ENCODE data around the gene KCNK6.

The KCNK6 gene

DNA sequence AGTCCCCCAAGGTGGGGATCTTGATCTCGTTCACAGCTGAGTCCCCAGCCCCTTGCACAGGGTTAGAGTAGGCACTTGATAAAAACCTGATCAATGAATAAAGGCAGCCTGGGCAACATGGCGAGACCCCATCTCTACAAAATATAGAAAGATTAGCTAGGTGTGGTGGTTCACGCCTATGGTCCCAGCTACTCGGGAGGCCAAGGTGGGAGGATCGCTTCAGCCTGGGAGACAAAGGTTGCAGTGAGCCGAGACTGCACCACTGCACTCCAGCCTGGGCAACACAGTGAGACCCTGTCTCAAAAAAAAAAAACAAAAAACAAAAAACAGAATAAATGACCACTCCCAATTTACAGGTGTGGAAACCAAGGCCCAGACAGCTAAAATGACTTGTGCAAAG is 8.7 kb upstream of the KCNK6 start:
- Histone ChIP-seq H3K27me3 (ENCODE audit: insufficient read depth, low read length) (no peaks in the 10 kb centered on the region), H3K27ac (ENCODE audit: low read length) (no peak overlapping the region), H3K36me3 (ENCODE audit: insufficient read depth, low read depth, low read length) (peaks cover 11% of the 10 kb centered on the region; the same call in 1 of the 2 replicates), H3K9me3 (ENCODE audit: insufficient read depth, low read depth, low read length) (no peaks in the 10 kb centered on the region), H3K4me3 (ENCODE audit: low read length) (no peak overlapping the region), H3K4me1 (ENCODE audit: insufficient read depth, low read length) (no peaks in the 10 kb centered on the region), H3K9ac (ENCODE audit: low read depth, low read length) (no peak overlapping the region)

DNA sequence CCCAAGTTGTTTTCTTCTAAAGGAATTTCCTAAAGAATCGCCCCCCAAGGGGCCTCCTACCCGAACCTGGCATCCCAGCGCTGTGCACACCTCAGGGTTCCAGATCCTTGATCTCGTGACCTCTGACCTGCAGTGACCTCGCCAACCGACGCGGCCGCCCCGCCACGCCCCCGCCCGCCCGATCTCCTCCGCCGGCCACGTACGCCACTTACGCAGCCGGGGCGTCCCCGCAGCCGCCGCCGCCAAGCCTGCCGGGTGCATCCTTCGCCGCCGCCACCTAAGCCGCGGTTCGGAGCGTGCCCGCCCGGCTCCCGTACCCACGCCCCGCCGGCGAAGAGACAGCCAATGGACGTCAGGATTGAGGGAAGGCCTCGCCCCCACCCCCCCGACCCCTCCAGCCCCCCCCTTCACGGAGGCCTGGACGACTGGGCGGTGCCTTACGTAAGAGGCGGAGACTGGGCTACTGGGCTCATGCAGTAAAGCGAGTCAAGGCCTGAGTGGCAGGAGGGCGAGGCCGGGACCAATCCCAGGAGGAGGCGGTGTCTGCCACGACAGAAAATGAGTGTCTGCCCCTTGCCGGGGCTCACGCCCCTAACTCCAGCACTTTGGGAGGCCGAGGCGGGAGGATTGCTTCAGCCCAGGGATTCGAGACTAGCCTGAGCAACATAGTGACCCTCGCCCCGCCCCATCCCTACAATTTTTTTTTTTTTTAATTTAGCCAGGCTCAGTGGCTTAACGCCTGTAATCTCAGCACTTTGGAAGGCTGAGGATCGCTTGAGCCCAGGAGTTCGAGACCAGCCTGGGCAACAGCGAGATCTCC is 3.8 kb upstream of the KCNK6 start, which contains the start of gene YIF1B:
YIF1B (minus strand) TSS at position 291 of the 820 bp plus-strand sequence; CDS start at position 261, 30 bp downstream.
- Histone ChIP-seq H3K27me3 (ENCODE audit: insufficient read depth, low read length) (peaks cover 40% of the 10 kb centered on the region), H3K9ac (ENCODE audit: low read depth, low read length) (peak within 1 kb of the TSS; percentile 77), H3K4me3 (ENCODE audit: low read length) (peak within 1 kb of the TSS; percentile 89), H3K36me3 (ENCODE audit: insufficient read depth, low read depth, low read length) (no peaks in the 10 kb centered on the region), H3K4me1 (ENCODE audit: insufficient read depth, low read length) (peaks cover 3% of the 10 kb centered on the region; the same call in 1 of the 2 replicates), H3K27ac (ENCODE audit: low read length) (no peak within 1 kb of the TSS), H3K9me3 (ENCODE audit: insufficient read depth, low read depth, low read length) (no peaks in the 10 kb centered on the region)

DNA sequence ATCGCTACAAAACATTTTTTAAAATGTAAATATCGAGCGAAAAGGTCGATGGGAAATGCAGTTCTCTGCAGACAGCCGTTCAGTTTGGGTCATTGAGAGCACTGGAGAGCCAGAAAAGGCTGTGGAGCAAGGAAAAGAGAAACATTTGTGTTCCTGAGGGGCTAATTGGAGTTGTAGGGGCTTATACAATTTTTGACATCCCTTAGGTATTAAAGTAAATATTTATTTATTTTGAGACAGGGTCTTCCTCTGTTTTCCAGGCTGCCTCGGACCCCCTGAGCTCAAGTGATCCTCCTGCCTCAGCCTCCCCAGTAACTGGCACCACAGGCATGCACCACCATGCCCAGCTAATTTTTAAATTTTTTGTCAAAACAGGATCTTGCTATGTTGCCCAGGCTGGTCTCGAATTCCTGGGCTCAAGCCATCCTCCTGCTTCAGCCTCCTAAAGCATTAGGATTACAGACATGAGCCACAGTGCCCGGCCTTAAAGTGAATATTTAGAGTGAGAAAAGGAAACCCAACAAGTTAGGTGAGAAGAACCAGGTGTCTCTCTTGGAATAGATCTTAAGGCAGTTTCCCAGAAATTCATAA is 3.1 kb upstream of the KCNK6 start:
- peaks cover 47% of the 10 kb centered on the region for H3K27me3 ChIP-seq (ENCODE audit: insufficient read depth, low read length)
- H3K27ac ChIP-seq (ENCODE audit: low read length): no peak overlapping the region
- H3K9ac ChIP-seq (ENCODE audit: low read depth, low read length): peak overlapping the region; percentile 38; the same call in 1 of the 2 replicates
- no peaks in the 10 kb centered on the region for H3K9me3 ChIP-seq (ENCODE audit: insufficient read depth, low read depth, low read length)
- no peaks in the 10 kb centered on the region for H3K36me3 ChIP-seq (ENCODE audit: insufficient read depth, low read depth, low read length)
- H3K4me3 ChIP-seq (ENCODE audit: low read length): peak overlapping the region; percentile 49
- H3K4me1 ChIP-seq (ENCODE audit: insufficient read depth, low read length): peaks cover 3% of the 10 kb centered on the region; the same call in 1 of the 2 replicates

DNA sequence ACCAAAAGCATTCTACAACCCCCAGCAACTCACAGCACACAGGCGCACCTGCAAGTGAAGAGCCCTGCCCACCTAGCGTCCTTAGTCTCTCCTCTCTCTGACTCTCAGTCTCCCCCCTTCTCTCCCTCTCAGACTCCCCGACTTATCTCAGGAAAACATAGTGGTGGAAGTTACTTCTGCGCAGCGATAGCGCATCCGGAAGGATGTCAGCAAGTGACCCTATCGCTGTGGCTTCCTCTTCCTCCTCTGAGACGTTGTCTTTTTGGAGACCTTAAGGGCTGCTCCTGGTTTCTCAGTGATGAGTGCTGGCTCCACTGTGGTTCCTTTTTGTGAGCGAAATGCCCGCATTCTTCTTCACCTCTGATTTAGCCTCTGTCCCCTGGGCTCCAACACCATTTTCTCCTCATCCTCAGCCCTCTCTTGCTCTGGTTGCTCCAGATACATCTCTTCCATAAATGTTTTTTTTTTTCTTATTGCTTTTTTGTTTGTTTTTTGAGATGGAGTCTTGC is 2.5 kb upstream of the KCNK6 start:
- Histone ChIP-seq H3K27ac (ENCODE audit: low read length) (no peak overlapping the region), H3K27me3 (ENCODE audit: insufficient read depth, low read length) (peaks cover 53% of the 10 kb centered on the region), H3K4me1 (ENCODE audit: insufficient read depth, low read length) (peaks cover 3% of the 10 kb centered on the region; the same call in 1 of the 2 replicates), H3K36me3 (ENCODE audit: insufficient read depth, low read depth, low read length) (no peaks in the 10 kb centered on the region), H3K9ac (ENCODE audit: low read depth, low read length) (no peak overlapping the region), H3K9me3 (ENCODE audit: insufficient read depth, low read depth, low read length) (no peaks in the 10 kb centered on the region), H3K4me3 (ENCODE audit: low read length) (no peak overlapping the region)

DNA sequence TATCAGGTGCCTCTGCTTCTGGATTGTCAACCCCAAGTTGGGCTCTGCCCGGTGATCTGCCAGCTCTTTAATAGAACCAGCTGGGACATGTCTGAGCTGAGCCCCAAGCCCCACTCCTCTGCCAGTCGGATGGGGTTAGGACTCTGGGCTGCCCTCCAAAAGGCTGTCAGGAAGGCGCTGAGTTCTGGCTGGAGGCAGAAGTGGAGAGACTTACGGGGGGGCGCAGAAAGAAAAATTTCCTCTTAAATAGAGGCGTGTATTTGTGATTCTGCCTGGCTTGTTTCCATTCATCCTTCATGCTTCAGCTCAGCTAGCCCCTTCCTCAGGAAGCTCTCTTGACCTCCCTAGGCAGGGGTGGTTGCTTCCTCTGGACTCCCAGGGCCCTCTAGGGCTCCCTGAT is 985 bp upstream of the KCNK6 start:
- H3K9ac ChIP-seq (ENCODE audit: low read depth, low read length): no peak overlapping the region
- peaks cover 53% of the 10 kb centered on the region for H3K27me3 ChIP-seq (ENCODE audit: insufficient read depth, low read length)
- H3K4me3 ChIP-seq (ENCODE audit: low read length): no peak overlapping the region
- no peaks in the 10 kb centered on the region for H3K36me3 ChIP-seq (ENCODE audit: insufficient read depth, low read depth, low read length)
- no peak overlapping the region for H3K27ac ChIP-seq (ENCODE audit: low read length)
- no peaks in the 10 kb centered on the region for H3K9me3 ChIP-seq (ENCODE audit: insufficient read depth, low read depth, low read length)
- peaks cover 3% of the 10 kb centered on the region; the same call in 1 of the 2 replicates for H3K4me1 ChIP-seq (ENCODE audit: insufficient read depth, low read length)

DNA sequence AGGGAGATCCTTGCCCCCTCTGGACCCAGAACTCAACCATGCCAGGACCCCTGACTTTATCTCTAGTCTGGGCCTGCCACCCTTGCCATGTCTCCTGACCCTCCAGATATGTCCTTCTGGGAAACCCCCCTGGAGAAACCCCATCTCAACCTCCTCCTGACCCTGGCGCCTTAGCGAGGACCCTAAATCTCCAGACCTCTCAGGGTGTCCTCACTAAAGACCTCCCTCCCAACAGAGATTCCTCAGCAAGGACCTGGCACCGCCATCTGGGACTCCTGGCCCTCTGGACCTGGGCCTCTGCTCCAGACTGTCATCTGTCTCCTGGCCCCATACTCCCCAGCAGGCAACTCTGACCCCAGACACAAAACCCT is 1.3 kb downstream of the KCNK6 start:
- H3K4me3 ChIP-seq (ENCODE audit: low read length): no peak overlapping the region
- no peaks in the 10 kb centered on the region for H3K36me3 ChIP-seq (ENCODE audit: insufficient read depth, low read depth, low read length)
- no peak overlapping the region for H3K9ac ChIP-seq (ENCODE audit: low read depth, low read length)
- H3K4me1 ChIP-seq (ENCODE audit: insufficient read depth, low read length): peaks cover 3% of the 10 kb centered on the region; the same call in 1 of the 2 replicates
- H3K9me3 ChIP-seq (ENCODE audit: insufficient read depth, low read depth, low read length): no peaks in the 10 kb centered on the region
- no peak overlapping the region for H3K27ac ChIP-seq (ENCODE audit: low read length)
- peaks cover 53% of the 10 kb centered on the region for H3K27me3 ChIP-seq (ENCODE audit: insufficient read depth, low read length)

DNA sequence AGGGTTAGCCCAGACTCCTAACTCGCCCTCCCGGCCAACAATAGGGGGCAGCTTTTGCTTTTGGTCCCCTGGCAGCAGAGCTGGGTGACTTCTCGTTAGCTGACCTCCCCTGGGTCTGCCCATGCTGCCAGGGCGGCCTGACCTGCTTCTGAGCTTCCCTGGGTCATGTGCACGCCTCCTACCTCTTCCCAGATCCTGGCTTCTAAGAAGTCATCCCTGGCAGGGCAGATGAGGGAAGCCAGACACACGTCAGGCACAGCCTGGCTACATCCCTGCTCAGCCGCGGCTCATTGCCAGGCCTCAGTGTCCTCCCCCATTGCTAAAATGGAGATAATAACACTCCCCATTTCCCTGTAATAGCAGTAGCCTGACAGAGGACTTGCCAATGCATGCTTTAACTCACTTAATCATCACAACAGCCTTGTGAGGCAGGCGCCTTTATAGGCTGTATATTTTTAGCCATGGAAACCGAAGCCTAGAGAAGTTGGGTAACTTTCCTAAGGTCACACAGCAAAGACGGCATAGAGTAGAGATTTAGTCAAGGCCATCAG is 2.1 kb downstream of the KCNK6 start:
- Histone ChIP-seq H3K4me3 (ENCODE audit: low read length) (no peak overlapping the region), H3K9me3 (ENCODE audit: insufficient read depth, low read depth, low read length) (no peaks in the 10 kb centered on the region), H3K36me3 (ENCODE audit: insufficient read depth, low read depth, low read length) (0 out of 2 replicates have a peak, but pooled peaks cover under 1% of the 10 kb centered on the region), H3K27ac (ENCODE audit: low read length) (no peak overlapping the region), H3K4me1 (ENCODE audit: insufficient read depth, low read length) (peaks cover 3% of the 10 kb centered on the region; the same call in 1 of the 2 replicates), H3K9ac (ENCODE audit: low read depth, low read length) (no peak overlapping the region), H3K27me3 (ENCODE audit: insufficient read depth, low read length) (peaks cover 52% of the 10 kb centered on the region)

DNA sequence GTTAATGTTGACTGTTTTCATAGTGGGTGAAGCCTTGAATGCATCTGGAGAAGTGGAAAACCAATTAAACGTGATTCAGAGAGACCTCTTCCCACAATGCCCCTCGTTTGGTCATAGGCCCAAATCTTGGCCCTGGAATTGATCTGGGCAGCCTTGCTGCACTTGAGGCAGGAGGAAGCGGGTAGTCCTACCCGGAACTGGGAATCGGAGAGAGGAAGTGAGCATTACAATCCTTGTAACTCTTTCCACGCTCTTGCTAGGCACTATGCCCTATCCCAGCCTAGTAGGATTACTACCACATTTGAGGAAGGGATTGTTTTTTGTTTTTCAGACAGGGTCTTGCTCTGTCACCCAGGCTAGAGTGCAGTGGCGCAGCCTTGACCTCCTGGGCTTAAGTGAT is 3.6 kb downstream of the KCNK6 start:
- H3K27ac ChIP-seq (ENCODE audit: low read length): no peak overlapping the region
- no peak overlapping the region for H3K4me3 ChIP-seq (ENCODE audit: low read length)
- H3K9ac ChIP-seq (ENCODE audit: low read depth, low read length): no peak overlapping the region
- no peaks in the 10 kb centered on the region for H3K9me3 ChIP-seq (ENCODE audit: insufficient read depth, low read depth, low read length)
- H3K36me3 ChIP-seq (ENCODE audit: insufficient read depth, low read depth, low read length): peaks cover 12% of the 10 kb centered on the region
- H3K4me1 ChIP-seq (ENCODE audit: insufficient read depth, low read length): peaks cover 3% of the 10 kb centered on the region; the same call in 1 of the 2 replicates
- H3K27me3 ChIP-seq (ENCODE audit: insufficient read depth, low read length): peaks cover 38% of the 10 kb centered on the region

DNA sequence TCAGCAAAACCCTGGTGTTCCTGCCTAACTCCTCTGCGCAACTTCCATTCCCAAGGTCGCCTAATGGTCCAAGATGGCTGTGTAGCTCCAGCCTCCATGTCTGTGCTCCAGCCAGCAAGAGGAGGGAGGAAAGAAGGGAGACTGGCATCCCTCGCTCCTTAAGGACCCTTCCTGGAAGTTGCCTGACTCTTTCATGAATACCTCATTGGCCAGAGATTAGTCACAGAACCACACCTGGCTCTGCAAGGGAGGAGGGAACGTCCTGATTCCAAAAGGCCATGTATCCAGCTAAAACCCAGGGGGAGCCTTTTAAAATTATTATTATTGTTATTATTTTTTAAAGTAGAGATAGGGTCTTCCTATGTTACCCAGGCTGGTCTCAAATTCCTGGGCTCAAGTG is 4.8 kb downstream of the KCNK6 start:
- H3K4me3 ChIP-seq (ENCODE audit: low read length): no peak overlapping the region
- H3K36me3 ChIP-seq (ENCODE audit: insufficient read depth, low read depth, low read length): peaks cover 12% of the 10 kb centered on the region
- H3K27ac ChIP-seq (ENCODE audit: low read length): no peak overlapping the region
- no peak overlapping the region for H3K9ac ChIP-seq (ENCODE audit: low read depth, low read length)
- H3K4me1 ChIP-seq (ENCODE audit: insufficient read depth, low read length): no peaks in the 10 kb centered on the region
- peaks cover 27% of the 10 kb centered on the region for H3K27me3 ChIP-seq (ENCODE audit: insufficient read depth, low read length)
- H3K9me3 ChIP-seq (ENCODE audit: insufficient read depth, low read depth, low read length): no peaks in the 10 kb centered on the region

DNA sequence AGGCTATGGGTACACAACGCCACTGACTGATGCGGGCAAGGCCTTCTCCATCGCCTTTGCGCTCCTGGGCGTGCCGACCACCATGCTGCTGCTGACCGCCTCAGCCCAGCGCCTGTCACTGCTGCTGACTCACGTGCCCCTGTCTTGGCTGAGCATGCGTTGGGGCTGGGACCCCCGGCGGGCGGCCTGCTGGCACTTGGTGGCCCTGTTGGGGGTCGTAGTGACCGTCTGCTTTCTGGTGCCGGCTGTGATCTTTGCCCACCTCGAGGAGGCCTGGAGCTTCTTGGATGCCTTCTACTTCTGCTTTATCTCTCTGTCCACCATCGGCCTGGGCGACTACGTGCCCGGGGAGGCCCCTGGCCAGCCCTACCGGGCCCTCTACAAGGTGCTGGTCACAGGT is 6.9 kb downstream of the KCNK6 start:
- no peak overlapping the region for H3K4me3 ChIP-seq (ENCODE audit: low read length)
- H3K9me3 ChIP-seq (ENCODE audit: insufficient read depth, low read depth, low read length): no peaks in the 10 kb centered on the region
- no peak overlapping the region for H3K9ac ChIP-seq (ENCODE audit: low read depth, low read length)
- H3K27me3 ChIP-seq (ENCODE audit: insufficient read depth, low read length): peaks cover 5% of the 10 kb centered on the region; the same call in 1 of the 2 replicates
- no peaks in the 10 kb centered on the region for H3K4me1 ChIP-seq (ENCODE audit: insufficient read depth, low read length)
- H3K36me3 ChIP-seq (ENCODE audit: insufficient read depth, low read depth, low read length): peaks cover 12% of the 10 kb centered on the region
- H3K27ac ChIP-seq (ENCODE audit: low read length): no peak overlapping the region

DNA sequence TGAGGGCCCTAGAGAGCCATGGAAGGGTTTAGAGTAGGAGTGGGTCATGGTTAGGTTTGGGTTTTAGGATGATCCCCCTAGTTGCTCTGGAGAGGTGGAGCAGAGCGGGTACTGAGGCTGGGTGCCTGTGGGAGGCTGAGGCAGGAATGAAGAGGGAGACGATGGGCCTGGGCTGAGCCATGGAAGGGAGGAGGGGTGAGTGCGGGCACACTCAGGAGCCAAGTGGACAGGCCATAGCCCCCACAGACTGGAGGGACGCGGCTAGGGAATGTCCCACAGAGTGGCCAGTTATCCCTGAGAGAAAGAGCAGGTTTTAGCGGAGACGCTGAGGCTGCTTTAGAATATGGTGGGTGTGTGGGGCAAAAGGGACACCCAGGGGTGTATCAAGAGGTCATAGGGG is 10.0 kb downstream of the KCNK6 start:
- H3K36me3 ChIP-seq (ENCODE audit: insufficient read depth, low read depth, low read length): peaks cover 12% of the 10 kb centered on the region
- no peaks in the 10 kb centered on the region for H3K27me3 ChIP-seq (ENCODE audit: insufficient read depth, low read length)
- H3K9me3 ChIP-seq (ENCODE audit: insufficient read depth, low read depth, low read length): no peaks in the 10 kb centered on the region
- no peaks in the 10 kb centered on the region for H3K4me1 ChIP-seq (ENCODE audit: insufficient read depth, low read length)
- H3K4me3 ChIP-seq (ENCODE audit: low read length): no peak overlapping the region
- H3K9ac ChIP-seq (ENCODE audit: low read depth, low read length): no peak overlapping the region
- H3K27ac ChIP-seq (ENCODE audit: low read length): no peak overlapping the region

Measured in iPS-20b (cell line).